Keratinocyte (primary cell): ENCODE measurements around the gene FHIT. TPM values are rescaled to one million over a fixed set of nuclear protein-coding genes. Genes with fewer than 3 reads are reported as not detected.

Experiments used
- DNase-seq: peaks from one replicate; pipeline ENCODE4 v3.0.0-alpha.2; 2011; ENCODE audit warnings: low read depth, missing footprints, low spot score
- FAIRE-seq: peaks from 2 replicates; lab custom pipeline; 2011; peaks lifted over from hg19 to GRCh38; lab: Jason Lieb, UNC
- H2AFZ ChIP-seq: 2 replicates; pipeline ENCODE4 v1.6.0; 2012; ENCODE audit warnings: low read length, control low read depth, inconsistent platforms; ENCODE audit not compliant: control insufficient read depth
- H3K27ac ChIP-seq: 2 replicates; pipeline ENCODE4 v1.5.1; 2011; ENCODE audit warnings: low read length; ENCODE audit not compliant: control insufficient read depth, insufficient read depth
- H3K27me3 ChIP-seq: 3 replicates; pipeline ENCODE4 v1.6.0; 2011; ENCODE audit warnings: low read length; ENCODE audit not compliant: control insufficient read depth, insufficient read depth; ENCODE audit errors: extremely low read depth
- H3K36me3 ChIP-seq, 2 experiments: 2 replicates in 1 of 2; 3 replicates in 1 of 2; pipeline ENCODE4 v1.5.1; 2011; ENCODE audit warnings: low read length in 2 of 2, mild to moderate bottlenecking in 1 of 2; ENCODE audit not compliant: control insufficient read depth in 2 of 2, insufficient read depth in 2 of 2; ENCODE audit errors: extremely low read depth in 1 of 2
- H3K4me1 ChIP-seq: 3 replicates; pipeline ENCODE4 v1.5.1; 2011; ENCODE audit warnings: low read length; ENCODE audit not compliant: control insufficient read depth, insufficient read depth; ENCODE audit errors: extremely low read depth
- H3K4me2 ChIP-seq: 3 replicates; pipeline ENCODE4 v1.6.0; 2011; ENCODE audit warnings: low read depth, low read length; ENCODE audit not compliant: control insufficient read depth, insufficient read depth; ENCODE audit errors: extremely low read depth
- H3K4me3 ChIP-seq, 3 experiments: fragments of 200-600 bp in 1 of 3; sonication (generic) in 1 of 3; 2 replicates in 2 of 3; 3 replicates in 1 of 3; pipeline ENCODE4 v1.5.1; 2011 to 2016; ENCODE audit warnings: low read length in 3 of 3, mild to moderate bottlenecking in 3 of 3, control low read depth in 2 of 3, inconsistent platforms in 1 of 3, low read depth in 1 of 3, mixed read lengths in 1 of 3, mixed run types in 1 of 3, moderate library complexity in 1 of 3; ENCODE audit not compliant: control insufficient read depth in 2 of 3, insufficient read depth in 2 of 3; ENCODE audit errors: extremely low read depth in 1 of 3
- H3K79me2 ChIP-seq: 2 replicates; pipeline ENCODE4 v1.6.0; 2012; ENCODE audit warnings: low read length; ENCODE audit not compliant: control insufficient read depth, insufficient read depth
- H3K9ac ChIP-seq: 3 replicates; pipeline ENCODE4 v1.6.0; 2011; ENCODE audit warnings: low read length; ENCODE audit not compliant: control insufficient read depth, insufficient read depth; ENCODE audit errors: extremely low read depth
- H3K9me1 ChIP-seq: 3 replicates; pipeline ENCODE4 v1.6.0; 2011; ENCODE audit warnings: low read length; ENCODE audit not compliant: control insufficient read depth, insufficient read depth; ENCODE audit errors: extremely low read depth
- H3K9me3 ChIP-seq: 2 replicates; pipeline ENCODE4 v1.5.1; 2012; ENCODE audit warnings: low read depth, low read length; ENCODE audit not compliant: control insufficient read depth
- H4K20me1 ChIP-seq: 3 replicates; pipeline ENCODE4 v1.6.0; 2011; ENCODE audit warnings: low read length; ENCODE audit not compliant: control insufficient read depth, insufficient read depth; ENCODE audit errors: extremely low read depth
- CTCF ChIP-seq, 3 experiments: IDR thresholded peaks in 1 of 3; conservative IDR thresholded peaks in 1 of 3; optimal IDR thresholded peaks in 1 of 3; 2 replicates in 2 of 3; 3 replicates in 1 of 3; pipeline versions ENCODE3 to v1.5.1; 2011; ENCODE audit warnings: low read length in 3 of 3, mild to moderate bottlenecking in 3 of 3, moderate library complexity in 2 of 3, control low read depth in 1 of 3, inconsistent platforms in 1 of 3; ENCODE audit not compliant: insufficient read depth in 2 of 3; ENCODE audit errors: extremely low read depth in 1 of 3
- EZH2 ChIP-seq: IDR thresholded peaks from one replicate; pipeline ENCODE4 v1.6.1; 2012; ENCODE audit warnings: inconsistent platforms, mild to moderate bottlenecking, low read length, moderate library complexity
- dilution Hi-C: fragments of 300-500 bp; cut with MboI; formaldehyde crosslinking; loops from one replicate; pipeline ENCODE4 v1.7.0; 2020; ENCODE audit warnings: low sequenced_read_pairs; ENCODE audit not compliant: extremely low pct_ligation_motif_present
- polyA plus RNA-seq, 5 experiments: library from polyadenylated mRNA; depleted of rRNA in 3 of 5; stranded (reverse) in 3 of 5; stranded (forward) in 1 of 5; unstranded in 1 of 5; fragments of >200 nt; gene quantifications; 1 replicate in 1 of 5; 2 replicates in 3 of 5; 3 replicates in 1 of 5; pipeline versions ENCODE4 v1.2.1 to v1.2.3, GENCODE V29; 2011 to 2012; ENCODE audit warnings: missing spikeins in 2 of 5, low read depth in 1 of 5, low replicate concordance in 1 of 5

The FHIT gene
- polyA plus RNA-seq, 1 donor (not counting 4 experiments of a cell fraction or from before 2014, with no cell fraction given): 2.2 TPM

GRCh38 chr3:60294181-60294580 is 957.1 kb downstream of the FHIT start:
- Histone ChIP-seq H4K20me1 (no peaks in the 10 kb centered on the region), H2AFZ (no peak overlapping the region), H3K4me2 (no peak overlapping the region), H3K9me1 (no peaks in the 10 kb centered on the region), H3K27ac (no peak overlapping the region), H3K4me3 (no peak overlapping the region), H3K4me1 (no peaks in the 10 kb centered on the region), H3K79me2 (no peaks in the 10 kb centered on the region), H3K36me3 (no peaks in the 10 kb centered on the region), H3K27me3 (no peaks in the 10 kb centered on the region), H3K9ac (no peak overlapping the region), H3K9me3 (no peaks in the 10 kb centered on the region)
- dilution Hi-C loops: no loop called here
- FAIRE-seq (no peak), DNase-seq (no peak)
- TF ChIP-seq CTCF (optimal IDR thresholded peaks at IDR 0.05 in 1 of 3, IDR thresholded peaks at IDR 0.05 in 1 of 3, conservative IDR thresholded peaks at IDR 0.05 in 1 of 3; ENCODE audit: extremely low read depth in 1 of 3, insufficient read depth in 2 of 3, low read length in 3 of 3): no peak
- no peak for TF ChIP-seq EZH2

GRCh38 chr3:60291115-60291514 is 960.1 kb downstream of the FHIT start:
- no peak for DNase-seq
- H4K20me1 ChIP-seq: no peaks in the 10 kb centered on the region
- H3K4me3 ChIP-seq: no peak overlapping the region
- H3K27me3 ChIP-seq: no peaks in the 10 kb centered on the region
- no peaks in the 10 kb centered on the region for H3K4me1 ChIP-seq
- no peak overlapping the region for H2AFZ ChIP-seq
- no peak for FAIRE-seq
- no peaks in the 10 kb centered on the region for H3K9me1 ChIP-seq
- no peak overlapping the region for H3K27ac ChIP-seq
- H3K36me3 ChIP-seq: no peaks in the 10 kb centered on the region
- H3K79me2 ChIP-seq: no peaks in the 10 kb centered on the region
- H3K9ac ChIP-seq: no peak overlapping the region
- no peaks in the 10 kb centered on the region for H3K9me3 ChIP-seq
- no peak overlapping the region for H3K4me2 ChIP-seq
- dilution Hi-C loops: no loop called here
- TF ChIP-seq CTCF (optimal IDR thresholded peaks at IDR 0.05 in 1 of 3, IDR thresholded peaks at IDR 0.05 in 1 of 3, conservative IDR thresholded peaks at IDR 0.05 in 1 of 3; ENCODE audit: extremely low read depth in 1 of 3, insufficient read depth in 2 of 3, low read length in 3 of 3) (no peak), EZH2 (no peak)
